ENCODE results near the gene UNC13A.

DNA sequence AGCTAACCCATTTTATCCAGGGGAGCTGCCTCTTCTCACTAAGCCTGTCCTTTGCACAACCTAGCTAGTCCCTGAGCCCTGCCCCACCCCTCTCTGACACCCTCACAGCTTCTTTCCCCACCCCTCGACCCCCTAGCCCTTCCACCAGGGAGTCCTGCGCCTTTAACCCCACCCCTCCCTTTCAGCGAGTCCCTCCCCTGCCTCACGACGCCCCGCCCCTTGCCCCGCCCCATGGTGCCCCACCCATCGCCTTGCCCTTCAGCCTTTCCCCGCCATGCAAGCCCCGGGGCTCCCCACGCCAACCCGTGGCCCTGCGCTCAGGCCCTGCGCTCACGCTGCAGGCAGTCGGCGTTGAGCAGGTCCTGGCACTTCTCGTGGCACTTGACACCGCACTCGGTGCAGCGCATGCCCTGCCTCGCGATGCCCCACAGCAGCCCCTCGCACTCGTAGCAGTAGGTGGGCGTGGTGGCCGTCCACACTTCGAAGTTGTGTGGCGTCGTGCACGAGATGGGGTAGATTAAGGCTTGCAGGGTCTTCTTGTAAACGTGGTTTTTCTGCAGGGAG lies 40.0 kb downstream of the UNC13A start:
- TF ChIP-seq, protein P1, sequence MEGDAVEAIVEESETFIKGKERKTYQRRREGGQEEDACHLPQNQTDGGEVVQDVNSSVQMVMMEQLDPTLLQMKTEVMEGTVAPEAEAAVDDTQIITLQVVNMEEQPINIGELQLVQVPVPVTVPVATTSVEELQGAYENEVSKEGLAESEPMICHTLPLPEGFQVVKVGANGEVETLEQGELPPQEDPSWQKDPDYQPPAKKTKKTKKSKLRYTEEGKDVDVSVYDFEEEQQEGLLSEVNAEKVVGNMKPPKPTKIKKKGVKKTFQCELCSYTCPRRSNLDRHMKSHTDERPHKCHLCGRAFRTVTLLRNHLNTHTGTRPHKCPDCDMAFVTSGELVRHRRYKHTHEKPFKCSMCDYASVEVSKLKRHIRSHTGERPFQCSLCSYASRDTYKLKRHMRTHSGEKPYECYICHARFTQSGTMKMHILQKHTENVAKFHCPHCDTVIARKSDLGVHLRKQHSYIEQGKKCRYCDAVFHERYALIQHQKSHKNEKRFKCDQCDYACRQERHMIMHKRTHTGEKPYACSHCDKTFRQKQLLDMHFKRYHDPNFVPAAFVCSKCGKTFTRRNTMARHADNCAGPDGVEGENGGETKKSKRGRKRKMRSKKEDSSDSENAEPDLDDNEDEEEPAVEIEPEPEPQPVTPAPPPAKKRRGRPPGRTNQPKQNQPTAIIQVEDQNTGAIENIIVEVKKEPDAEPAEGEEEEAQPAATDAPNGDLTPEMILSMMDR (IDR thresholded peaks at IDR 0.05), result no peak
- no peak for TF ChIP-seq POLR2A (IDR thresholded peaks at IDR 0.05)
